CD4-positive, alpha-beta T cell treated with Interleukin-17A for 1 hour (primary cell): ENCODE results near the gene CBY1.
A peak's percentile ranks its signal among the peaks of the same experiment; 100 is the strongest.

ENCODE experiments used
- DNase-seq: peaks from one replicate; pipeline ENCODE4 v3.0.0-alpha.2; 2020

Gene CBY1

DNA sequence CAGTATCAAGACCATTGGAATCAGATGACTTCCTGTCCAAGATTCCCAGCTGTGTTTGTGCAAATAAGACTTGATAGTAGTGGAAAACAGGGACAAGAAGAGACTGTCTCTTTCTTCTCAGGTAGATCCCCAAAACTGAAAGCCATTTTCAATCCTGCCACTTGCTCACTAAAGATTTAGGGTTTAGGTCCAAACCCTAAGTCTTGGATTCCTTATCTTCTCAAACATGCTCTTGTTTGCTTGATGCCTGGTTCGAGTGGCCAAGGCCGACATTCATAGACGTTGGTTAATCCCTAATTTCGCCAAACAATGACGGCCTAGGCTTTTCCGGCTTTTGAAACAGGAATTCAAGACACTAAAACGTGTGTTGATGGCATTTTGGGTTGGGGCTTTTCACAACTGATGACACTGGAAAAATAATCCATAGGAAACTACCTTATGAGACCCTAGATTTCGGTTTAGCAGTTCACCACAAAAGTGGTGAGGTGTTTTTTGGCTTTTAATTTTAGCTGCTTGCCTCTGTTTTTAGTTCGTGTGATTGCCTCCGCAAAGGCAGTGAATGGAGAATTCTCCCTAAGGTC lies 48.3 kb downstream of the CBY1 start:
- no peak for DNase-seq

DNA sequence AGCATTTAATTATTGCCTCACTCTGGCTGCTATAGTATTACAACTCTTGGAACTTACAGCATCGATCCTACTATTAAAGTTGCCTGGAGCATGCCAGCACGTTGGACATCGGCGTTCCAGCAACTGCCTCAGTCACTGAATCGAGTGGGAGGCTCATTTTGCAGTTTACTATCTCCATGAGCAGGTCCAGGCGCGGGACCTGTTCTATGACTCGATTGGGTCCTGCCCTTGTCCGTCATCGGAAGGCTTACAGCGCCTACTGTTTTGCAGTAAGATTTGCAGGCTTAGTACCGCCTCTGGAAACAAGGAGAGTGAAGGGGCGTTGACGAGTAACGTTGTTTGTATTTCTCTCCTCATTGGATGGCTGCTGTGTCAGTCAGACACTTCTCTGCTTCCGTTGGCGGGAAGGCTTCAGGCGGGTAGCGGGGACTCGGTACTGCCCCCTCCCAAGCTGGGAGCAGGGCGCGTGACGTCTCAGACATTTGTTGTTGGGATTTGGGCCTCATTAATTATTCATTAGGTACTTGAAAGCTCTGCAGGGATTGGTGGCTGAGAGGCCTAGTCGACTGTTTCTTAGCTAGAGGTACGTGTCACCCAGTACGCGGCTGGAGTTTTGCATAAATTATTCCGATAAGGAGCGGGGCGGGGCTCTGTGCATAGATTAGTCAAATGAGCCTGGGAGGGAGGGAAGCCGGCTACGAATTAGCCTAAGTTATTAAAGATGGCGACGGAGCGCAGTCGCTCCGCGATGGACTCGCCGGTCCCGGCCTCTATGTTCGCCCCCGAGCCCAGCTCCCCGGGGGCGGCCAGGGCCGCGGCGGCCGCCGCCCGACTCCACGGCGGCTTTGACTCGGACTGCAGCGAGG lies 49.0 kb downstream of the CBY1 start, which contains the start of gene GTPBP1:
Gene GTPBP1 (plus strand): TSS at position 710 of the 866 bp plus-strand sequence. CDS start 12 bp downstream, at position 722.
- DNase-seq = peak; percentile 100

DNA sequence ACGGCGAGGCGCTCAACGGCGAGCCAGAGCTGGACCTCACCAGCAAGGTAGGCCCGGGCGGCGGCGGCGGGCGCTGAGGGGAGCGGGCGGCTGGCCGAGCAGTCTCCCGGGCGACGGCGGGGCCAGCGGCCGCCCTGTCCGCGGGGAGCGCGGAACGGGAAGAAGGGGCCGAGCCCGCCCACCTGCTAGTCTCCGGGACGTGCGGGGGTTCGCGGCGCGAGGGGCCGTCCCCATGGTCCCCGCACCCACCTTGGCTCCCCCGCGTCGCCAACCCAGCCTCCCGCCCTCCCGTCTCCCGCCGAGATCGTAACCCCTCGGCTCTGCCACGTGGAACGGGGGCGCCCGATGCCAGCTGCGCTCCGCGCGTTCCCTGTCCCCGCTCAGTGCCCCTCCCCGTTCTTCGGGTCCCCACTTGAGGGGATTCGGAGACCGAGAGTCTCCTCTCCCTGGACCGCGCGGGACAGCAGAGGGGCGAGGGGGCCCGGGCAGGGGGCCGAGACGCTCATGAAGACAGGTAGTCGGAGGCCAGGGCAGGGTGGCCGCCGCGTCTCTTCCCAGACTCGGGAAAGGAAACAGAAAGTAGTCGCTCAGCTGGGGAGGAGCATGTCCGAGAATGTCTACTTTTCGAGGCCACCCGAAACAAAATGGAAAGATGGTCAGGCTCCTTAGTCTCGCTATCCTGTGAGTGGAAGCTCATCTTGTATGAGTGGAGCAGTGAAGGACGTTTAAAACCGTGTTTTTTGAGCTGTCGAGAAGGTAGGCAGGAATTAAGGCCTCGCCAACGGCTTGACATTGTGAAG lies 49.9 kb downstream of the CBY1 start:
- peak; percentile 41 for DNase-seq

DNA sequence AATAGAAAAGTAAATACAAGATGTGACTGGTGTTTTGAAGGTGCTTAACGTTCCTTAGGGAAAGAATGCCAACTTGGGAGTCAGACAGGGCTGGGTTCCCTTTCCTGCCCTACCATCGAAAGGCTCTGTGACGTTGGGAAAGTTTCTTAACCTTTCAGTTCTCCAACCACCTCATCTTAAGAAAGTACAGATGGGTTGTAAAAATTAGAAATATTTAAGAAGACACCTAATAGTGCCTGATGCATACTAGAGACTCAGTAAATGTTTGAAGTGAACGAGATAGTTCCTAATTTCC lies 50.4 kb downstream of the CBY1 start:
- DNase-seq = no peak

DNA sequence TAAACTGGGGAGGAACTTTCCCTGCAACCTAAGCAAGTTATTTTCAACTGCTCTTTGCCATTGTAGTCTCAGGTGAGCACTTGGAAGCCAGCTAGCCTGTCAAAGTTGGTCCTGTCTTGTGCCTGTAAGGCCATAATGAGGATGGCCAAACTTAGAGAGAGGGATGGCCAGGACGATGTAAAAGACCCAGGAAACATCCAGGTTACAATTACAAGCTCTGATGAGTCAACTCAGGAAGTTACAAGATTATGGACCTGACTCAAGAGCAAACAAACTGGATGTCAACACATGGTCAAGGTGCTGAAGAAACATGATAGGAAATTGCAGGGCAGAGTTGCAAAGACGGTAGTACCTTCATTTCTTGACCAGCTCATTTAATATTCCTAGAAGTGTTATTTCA lies 50.9 kb downstream of the CBY1 start:
- no peak for DNase-seq

DNA sequence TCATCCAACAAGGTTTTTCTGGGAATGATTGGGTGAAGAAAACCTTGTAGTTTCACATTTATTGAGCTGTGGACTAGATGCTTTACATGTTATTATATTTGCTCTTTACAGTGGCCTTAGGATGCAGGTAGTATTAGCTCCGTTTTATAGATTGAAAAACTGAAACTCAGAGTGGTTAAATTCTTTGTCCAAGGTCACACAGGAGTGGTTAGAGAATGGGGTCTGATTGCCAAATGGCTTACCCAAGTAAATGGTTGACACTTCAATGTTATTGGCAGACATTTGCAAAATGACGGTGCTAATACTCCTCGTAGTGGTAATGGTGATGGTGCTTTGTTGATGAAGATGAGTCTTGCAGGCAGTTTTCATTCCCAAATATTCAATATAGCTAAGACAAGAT lies 51.5 kb downstream of the CBY1 start:
- DNase-seq = no peak

DNA sequence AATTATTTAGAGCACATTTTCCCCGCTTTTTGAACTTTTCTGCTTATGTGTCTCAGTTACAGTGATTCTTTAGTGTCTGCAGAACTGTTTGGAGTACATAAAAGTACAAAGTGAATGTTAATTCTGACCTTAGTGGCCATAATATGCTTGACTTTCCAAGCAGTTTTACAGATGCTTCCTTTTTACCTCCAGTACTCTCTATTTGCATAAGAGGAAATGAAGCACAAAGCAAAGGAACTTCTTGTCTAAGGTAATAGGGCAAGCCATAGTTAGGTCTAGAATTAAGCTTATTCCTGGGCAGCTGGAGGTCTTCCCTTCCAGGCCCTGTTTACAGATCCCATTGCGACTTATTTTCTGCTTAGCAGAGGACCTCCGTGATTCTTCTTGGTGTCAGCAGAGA lies 52.9 kb downstream of the CBY1 start:
- no peak for DNase-seq

DNA sequence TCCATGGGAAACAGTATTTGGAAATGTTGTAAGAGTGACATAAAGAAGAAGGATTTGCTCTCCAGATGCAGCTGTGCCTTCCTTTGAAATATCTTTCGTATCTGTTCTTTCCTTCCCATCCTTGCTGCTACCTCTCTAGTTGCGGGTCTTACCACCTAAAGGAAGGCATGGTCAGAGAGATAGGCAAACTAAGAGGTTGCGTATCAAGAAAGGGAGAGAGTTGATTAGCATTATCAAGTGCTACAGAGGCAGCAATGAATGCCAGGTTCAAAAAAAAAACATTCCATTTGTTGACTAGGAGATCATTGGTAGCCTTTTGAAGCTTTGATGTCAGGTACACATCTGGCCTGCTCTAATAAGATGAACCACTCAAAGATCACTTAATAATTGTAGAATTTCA lies 53.9 kb downstream of the CBY1 start:
- DNase-seq = no peak

DNA sequence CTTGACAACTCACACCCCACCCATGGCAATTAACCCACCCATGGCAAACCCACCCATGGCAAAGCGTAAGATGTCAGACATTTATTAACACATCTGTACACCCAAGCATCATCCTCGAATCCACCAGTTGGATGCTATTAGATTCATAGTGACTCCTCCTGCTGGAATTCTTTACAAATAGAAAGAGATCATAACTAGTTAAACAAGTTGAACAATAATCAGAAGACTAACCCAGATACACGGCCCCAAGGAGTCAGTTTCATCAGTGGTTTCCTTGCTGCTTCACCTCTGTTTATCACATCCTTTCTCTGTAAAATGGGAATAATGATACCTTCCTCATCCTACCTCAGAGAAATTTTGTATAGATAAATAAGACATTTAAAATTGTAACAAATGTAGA lies 54.4 kb downstream of the CBY1 start:
- DNase-seq = no peak

DNA sequence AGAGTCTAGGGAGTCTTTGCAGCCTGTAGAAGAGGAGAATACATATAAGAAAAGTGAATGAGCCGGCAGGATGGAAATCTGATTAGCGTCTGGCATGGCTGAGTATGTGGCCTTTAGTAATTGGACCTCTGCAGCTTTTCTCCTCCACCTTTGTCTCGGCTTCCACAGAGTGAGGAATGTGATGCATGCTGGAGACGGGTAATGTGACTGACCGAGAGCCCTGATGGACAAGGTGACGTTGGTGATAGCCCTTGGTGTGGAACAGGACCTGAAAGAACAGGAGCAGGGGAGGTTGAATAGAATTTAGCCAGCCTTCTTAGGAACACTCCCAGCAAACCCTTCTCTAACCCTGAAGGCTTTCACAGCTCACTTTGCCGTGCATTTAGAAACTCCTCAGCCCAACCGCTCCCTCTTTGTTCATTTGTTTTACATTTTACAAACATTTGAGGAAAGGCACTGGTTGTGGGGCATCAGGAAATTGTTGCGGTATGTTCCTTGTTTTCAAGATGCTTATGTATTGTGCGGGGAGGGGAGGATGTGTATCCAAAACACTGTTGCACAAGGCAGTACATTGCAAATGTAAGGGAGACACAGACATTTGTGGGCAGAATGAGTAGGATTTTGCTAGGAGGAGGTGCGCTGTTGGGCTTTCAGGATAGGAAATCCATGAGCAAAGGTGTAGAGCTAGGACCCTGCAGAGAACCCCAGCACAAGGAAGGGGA lies 56.2 kb downstream of the CBY1 start:
- DNase-seq = no peak

DNA sequence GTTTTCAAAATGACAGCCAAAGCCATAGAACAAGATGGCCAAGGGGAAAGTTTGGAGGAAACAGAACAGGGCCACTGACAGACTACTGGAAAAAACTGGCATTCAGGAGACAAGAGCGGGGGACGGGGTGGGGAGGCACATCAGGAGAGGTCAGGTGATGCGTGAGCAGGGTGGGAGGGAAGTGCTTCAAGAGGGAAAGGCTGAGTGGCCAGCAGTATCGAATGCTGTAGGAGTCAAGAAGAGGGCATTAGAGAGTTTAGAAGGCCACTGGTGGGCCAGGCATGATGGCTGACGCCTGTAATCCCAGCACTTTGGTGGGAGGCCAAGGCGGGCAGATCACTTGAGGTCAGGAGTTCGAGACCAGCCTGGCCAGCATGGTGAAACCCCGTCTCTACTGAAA lies 57.5 kb downstream of the CBY1 start:
- DNase-seq = no peak

DNA sequence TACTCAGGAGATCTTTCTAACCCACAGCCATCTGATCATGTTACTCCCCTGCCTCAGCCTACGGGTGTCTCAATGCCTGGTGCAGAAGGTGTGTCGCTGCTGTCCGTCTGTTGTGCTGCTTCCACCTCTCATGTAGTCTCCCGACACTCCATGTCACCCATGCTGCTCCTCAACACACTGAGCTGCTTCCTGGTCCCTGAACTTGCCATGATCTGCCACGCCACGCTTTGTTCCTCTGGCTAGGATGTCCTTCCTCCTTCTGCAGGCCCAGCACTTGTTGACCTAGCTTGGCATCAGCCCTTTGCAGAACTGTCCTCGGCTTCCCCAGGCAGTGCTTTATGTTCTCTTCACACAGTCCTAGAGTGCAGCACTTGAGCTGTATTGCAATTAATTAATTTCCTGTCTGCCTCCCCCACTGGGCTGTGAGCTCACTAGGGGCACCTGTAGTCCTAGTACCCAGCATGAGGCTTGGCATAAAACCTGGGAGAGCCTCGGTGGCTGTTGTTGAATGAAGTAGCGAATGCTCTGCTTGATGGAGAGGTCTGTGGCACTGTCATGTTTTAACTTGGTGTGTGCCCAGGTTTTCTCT lies 58.8 kb downstream of the CBY1 start:
- no peak for DNase-seq

DNA sequence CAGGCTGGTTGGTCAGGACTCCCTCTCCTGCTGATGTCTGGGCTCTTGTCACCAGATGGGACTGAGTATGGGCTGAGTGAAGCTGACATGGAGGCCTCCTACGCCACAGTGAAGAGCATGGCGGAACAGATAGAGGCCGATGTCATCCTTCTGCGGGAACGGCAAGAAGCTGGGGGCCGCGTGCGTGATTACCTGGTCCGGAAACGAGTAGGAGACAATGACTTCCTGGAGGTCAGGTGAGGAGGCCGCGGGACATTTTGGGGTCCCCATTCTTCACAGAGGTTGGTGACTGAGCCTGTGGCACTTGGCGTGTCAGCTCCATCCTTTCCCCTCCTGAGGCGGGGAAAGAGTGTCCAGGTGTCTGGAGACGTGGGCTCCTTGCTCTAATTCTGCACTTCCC lies 59.4 kb downstream of the CBY1 start:
- no peak for DNase-seq

DNA sequence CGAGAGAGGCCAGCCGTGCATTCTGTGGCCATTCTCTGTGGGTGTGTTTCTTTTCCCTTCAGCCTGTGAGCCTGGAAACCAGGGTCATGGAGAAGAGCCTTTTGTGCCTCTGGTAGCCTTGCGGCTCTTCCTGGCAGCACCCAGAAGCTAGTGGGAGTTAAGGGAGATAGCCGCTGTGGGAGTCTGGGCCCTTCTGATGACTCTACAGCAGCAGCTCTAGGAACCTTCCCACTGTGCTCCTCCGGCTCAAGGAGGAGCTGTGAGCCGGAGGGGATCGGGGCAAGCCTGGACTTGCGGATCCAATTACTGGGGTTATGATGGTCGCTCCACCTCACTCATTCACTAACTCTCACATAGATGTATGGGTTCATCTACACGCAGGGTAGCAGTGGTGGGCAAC lies 59.8 kb downstream of the CBY1 start:
- DNase-seq = no peak

DNA sequence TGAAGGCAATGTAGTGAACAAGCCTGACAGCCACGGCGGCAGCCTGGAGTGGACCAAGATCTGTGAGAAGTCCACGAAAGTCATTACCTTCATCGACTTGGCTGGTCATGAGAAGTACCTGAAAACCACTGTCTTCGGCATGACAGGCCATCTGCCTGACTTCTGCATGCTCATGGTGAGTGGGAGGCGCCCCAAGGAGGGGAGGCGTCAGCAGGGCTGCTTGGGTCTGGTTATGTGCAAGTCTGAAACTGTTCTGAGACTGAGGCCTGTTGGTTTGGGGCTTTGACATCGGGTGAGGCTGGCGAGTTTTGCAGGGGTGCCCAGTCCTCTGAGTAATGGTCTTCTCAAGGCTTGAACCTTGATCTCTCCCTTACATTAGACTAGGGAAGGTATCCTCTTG lies 60.4 kb downstream of the CBY1 start:
- no peak for DNase-seq

DNA sequence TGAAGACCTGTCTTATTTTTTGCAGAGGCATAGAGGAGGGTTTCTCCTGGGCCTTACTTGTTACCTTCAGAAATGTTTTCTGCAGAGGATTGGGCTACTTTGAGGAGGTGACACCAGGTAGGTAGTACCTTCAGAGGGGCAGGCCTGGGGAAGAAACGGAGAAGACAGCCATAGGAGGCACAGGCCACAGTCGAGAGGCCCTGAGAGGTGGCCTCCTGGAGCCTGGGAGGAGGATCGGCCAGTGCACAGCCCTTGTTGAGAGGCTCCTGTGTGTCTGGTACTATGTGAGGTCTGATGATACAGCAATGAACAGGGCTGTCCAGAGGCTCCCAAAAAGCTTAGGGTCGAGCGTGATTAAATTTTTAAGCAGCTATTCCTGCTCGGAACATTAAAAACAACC lies 60.8 kb downstream of the CBY1 start:
- DNase-seq = no peak

DNA sequence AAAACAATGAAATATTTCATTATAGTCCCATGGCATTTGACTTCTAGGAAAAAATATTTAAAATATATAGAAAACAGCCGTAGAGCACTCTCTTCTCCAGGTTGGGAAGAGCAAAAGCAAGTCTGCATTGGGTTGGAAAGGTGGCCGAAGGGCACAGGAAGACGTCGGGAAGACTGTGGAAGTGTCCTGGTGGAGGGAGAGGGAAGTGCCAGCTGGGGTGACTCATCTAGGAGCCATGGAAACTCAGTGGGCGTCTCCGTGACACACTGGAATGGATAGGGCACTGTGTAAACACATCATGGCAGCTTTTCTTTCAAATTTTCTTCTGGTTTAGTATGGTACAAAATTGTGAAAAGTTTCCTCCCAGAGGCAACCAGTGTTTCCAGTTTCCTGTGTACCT lies 62.0 kb downstream of the CBY1 start:
- DNase-seq = no peak

DNA sequence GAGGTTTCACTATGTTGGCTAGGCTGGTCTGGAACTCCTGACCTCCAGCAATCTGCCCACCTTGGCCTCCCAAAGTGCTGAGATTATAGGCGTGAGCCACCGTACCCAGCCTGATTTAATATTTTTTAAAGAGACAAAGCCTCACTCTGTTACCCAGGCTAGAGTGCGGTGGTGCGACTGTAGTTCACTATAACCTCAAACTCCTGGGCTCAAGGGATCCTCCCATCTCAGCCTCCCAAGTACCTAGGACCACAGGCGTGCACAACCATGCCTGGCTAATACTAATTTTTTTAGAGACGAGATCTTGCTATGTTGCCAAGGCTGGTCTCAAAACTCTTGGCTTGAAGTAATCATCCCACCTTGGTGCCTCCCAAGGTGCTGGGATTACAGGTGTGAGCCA lies 62.8 kb downstream of the CBY1 start:
- DNase-seq = no peak

DNA sequence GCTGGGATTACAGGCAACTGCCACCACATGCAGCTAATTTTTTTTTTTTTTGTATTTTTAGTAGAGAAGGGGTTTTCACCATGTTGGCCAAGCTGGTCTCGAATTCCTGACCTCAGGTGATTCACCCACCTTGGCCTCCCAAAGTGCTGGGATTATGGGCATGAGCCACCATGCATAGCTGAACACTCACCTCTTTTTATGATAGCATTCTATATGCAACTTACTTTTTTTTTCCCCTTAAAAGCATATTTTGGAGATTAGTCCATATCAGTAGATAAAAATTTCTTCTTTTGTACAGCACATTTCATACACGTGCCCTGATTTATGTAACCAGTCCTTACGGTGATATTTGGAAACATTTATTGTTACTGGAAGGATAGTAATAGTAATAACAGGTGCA lies 63.9 kb downstream of the CBY1 start:
- DNase-seq = no peak

DNA sequence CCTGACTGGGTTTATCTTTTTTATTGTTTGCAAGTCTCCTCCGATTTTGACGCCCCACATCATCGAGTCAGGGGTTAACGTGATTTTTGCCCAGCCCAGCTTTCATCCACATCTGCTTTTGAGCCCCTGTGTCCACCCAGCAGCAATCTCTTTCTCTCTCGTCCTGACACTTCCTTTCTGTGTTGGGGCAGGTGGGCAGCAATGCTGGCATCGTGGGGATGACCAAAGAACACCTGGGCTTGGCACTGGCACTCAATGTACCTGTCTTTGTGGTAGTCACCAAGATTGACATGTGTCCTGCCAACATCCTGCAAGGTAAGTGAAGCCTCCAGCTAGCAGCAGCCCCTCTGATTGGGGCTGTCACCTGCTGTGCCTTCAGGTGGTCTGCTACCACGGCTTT lies 65.1 kb downstream of the CBY1 start:
- no peak for DNase-seq
